Ovary (tissue), 9 donors: Measurements from ENCODE around the gene CKAP4. TPM values are rescaled to one million over a fixed set of nuclear protein-coding genes. Genes with fewer than 3 reads are reported as not detected.

Experiments used
- DNase-seq, 5 donors: peaks; one replicate each; pipeline ENCODE4 v3.0.0-alpha.2; 2019 to 2020
- H3K27ac ChIP-seq, 2 donors: fragments of 200-600 bp; one replicate each; pipeline versions ENCODE4 v1.5.1 to v1.8.0; 2019 to 2022
- H3K27me3 ChIP-seq: fragments of 200-600 bp; one replicate; pipeline ENCODE4 v1.8.0; 2022
- H3K36me3 ChIP-seq: fragments of 200-600 bp; sonication (generic); one replicate; pipeline ENCODE4 v1.5.1; 2019
- H3K4me1 ChIP-seq: one replicate; pipeline ENCODE4 v1.8.1; 2013; ENCODE audit warnings: mild to moderate bottlenecking, moderate library complexity; ENCODE audit not compliant: insufficient read depth
- H3K4me3 ChIP-seq: fragments of 200-600 bp; sonication (generic); one replicate; pipeline ENCODE4 v1.5.1; 2017
- H3K9me3 ChIP-seq, 2 donors: fragments of 200-600 bp in 1 of 2; sonication (generic) in 1 of 2; one replicate each; pipeline versions ENCODE4 v1.5.1 to v1.8.1; 2013 to 2019; ENCODE audit warnings: mild to moderate bottlenecking in 1 of 2, moderate library complexity in 1 of 2
- EP300 ChIP-seq: sonication (generic); formaldehyde crosslinking; IDR thresholded peaks from one replicate; pipeline ENCODE4 v1.6.1; 2017; ENCODE audit warnings: antibody characterized with exemption
- POLR2A ChIP-seq: fragments of 450-650 bp; IDR thresholded peaks from one replicate; pipeline ENCODE4 v1.6.1; 2017; ENCODE audit warnings: antibody characterized with exemption, mild to moderate bottlenecking, moderate library complexity
- WGBS, 3 donors: extraction: QIAGEN DNeasy Blood & Tissue Kit in 1 of 3; methylation state at CpG; one replicate each; pipeline versions ENCODE4 v1.1.5 to v1.1.7; 2013 to 2017; 5-methylcytosine and 5-hydroxymethylcytosine counted together
- intact Hi-C, 4 donors: fragments of 100-400 bp; cut with DNase I; formaldehyde crosslinking; loops; one replicate each; pipeline versions ENCODE4 v1.11.0 to v1.15.1; 2022 to 2023
- polyA plus RNA-seq, 2 donors: library from polyadenylated mRNA; stranded (reverse); fragments of 200-250 nt in 1 of 2; fragments of 350-450 nt in 1 of 2; fragmentation: Illumina TruSeq in 1 of 2; extraction: RNeasy Lipid Tissue Mini Kit (QIAGEN cat#74804) in 1 of 2; gene quantifications; one replicate each; pipeline ENCODE4 v1.2.3, GENCODE V29; 2013 to 2014
- total RNA-seq, 7 donors: library from RNA; depleted of rRNA in 2 of 7; stranded (reverse); fragments of >200 nt in 2 of 7; fragmentation: NEBNext Ultra II Directional in 3 of 7; extraction: Animal tissue kit (Norgen Biotek cat#: 25700) in 3 of 7; gene quantifications; one replicate each; pipeline versions ENCODE4 v1.1.0 to v1.2.4, GENCODE V29; 2016 to 2023
- TF ChIP-seq, protein P1 (sequence below), 3 donors: fragments of 450-650 bp in 2 of 3; fragments of 200-600 bp in 1 of 3; IDR thresholded peaks; one replicate each; pipeline versions ENCODE4 v1.5.1 to v1.8.0; 2016 to 2022; ENCODE audit warnings: antibody characterized with exemption in 3 of 3, mild to moderate bottlenecking in 1 of 3
- donor health status: DM: no; HTN: no; CAD: no; lungs with moderate emphysema.
- donor health status: DM: no; HTN: no; CAD: no.
- donor health status: Bipolar disorder and iron deficiency.
- donor health status: DM: yes; HTN: yes; CAD: no.
- donor health status: DM: no; HTN: no; CAD: no.
- donor health status: DM: yes; HTN: yes; CAD: no.

Gene CKAP4
- total and polyA plus RNA-seq, 9 donors, result 26.4 to 87.4 (median 55.4) TPM

DNA sequence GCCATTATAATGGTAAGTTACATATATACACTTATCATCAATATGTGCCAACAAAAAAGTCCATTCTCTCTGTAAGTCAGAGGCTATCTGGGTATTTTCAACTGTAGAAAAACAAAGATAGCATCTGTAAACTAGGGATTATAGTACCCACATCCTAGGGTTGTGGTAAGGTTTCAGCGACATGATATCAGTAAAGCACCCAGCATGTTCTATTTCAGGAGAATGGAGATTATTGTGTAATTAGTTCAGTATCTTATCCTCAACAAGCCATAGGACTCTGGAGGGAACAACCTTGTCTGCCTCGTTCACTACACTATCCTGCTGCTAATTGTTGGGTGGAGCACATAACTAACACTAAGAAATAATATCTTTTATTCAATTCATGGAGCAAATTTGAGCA, 19.7 kb upstream of the CKAP4 start:
- no peaks in the 10 kb centered on the region for H3K9me3 ChIP-seq
- no peak overlapping the region for H3K27ac ChIP-seq
- DNase-seq, result no peak
- H3K27me3 ChIP-seq, result no peaks in the 10 kb centered on the region
- H3K4me1 ChIP-seq, result no peaks in the 10 kb centered on the region
- H3K36me3 ChIP-seq, result no peaks in the 10 kb centered on the region
- intact Hi-C loops, result no loop called here
- H3K4me3 ChIP-seq, result no peak overlapping the region
- TF ChIP-seq, protein P1, sequence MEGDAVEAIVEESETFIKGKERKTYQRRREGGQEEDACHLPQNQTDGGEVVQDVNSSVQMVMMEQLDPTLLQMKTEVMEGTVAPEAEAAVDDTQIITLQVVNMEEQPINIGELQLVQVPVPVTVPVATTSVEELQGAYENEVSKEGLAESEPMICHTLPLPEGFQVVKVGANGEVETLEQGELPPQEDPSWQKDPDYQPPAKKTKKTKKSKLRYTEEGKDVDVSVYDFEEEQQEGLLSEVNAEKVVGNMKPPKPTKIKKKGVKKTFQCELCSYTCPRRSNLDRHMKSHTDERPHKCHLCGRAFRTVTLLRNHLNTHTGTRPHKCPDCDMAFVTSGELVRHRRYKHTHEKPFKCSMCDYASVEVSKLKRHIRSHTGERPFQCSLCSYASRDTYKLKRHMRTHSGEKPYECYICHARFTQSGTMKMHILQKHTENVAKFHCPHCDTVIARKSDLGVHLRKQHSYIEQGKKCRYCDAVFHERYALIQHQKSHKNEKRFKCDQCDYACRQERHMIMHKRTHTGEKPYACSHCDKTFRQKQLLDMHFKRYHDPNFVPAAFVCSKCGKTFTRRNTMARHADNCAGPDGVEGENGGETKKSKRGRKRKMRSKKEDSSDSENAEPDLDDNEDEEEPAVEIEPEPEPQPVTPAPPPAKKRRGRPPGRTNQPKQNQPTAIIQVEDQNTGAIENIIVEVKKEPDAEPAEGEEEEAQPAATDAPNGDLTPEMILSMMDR (IDR thresholded peaks at IDR 0.05), result no peak
- TF ChIP-seq EP300, result no peak
- TF ChIP-seq POLR2A, result no peak
- WGBS, 3 donors, result 70 to 86% (median 74%) methylated on average over 2 of the region's 2 CpGs

DNA sequence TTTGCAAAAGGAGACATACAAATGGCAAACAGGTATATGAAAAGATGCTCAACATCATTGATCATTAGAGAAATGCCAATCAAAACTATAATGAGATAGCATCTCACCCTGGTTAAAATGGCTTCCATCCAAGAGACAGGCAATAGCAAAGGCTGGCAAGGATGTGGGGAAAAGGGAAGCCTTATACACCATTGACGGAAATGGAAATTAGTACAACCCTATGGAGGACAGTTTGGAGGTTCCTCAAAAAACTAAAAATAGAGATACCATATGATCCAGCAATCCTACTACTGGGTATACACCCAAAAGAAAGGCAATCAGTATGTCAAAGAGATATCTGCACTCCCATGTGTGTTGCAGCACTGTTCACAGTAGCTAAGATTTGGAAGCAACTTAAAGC, 17.3 kb upstream of the CKAP4 start:
- intact Hi-C loops, result no loop called here
- Histone ChIP-seq H3K27ac (no peak overlapping the region), H3K4me3 (no peak overlapping the region), H3K4me1 (no peaks in the 10 kb centered on the region), H3K36me3 (no peaks in the 10 kb centered on the region), H3K27me3 (no peaks in the 10 kb centered on the region), H3K9me3 (no peaks in the 10 kb centered on the region)
- DNase-seq, result no peak
- TF ChIP-seq, protein P1 (IDR thresholded peaks at IDR 0.05), result no peak
- TF ChIP-seq POLR2A (no peak), EP300 (no peak)
- 91 to 100% (median 95%) methylated on average over 1 of the region's 1 CpG for WGBS, 3 donors

DNA sequence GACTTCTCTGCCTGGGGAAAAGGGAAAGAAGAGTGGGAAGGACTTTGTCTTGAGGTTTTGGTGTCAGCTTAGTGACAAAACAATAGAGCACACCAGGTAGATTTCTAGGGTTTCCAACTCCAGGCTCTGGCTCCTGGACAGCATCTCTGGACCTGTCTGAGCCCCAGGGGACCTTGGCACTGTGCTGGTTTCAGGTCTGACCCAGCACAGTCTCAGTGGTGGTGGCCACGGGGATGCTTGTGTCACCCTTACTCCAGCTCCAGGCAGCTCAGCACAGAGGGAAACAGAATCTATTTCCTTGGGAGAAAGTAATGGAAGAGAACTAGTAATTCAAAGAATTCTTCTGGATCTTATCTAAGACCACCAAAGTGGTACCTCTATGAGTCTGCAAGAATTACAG, 11.1 kb upstream of the CKAP4 start:
- Histone ChIP-seq H3K4me1 (no peaks in the 10 kb centered on the region), H3K4me3 (no peak overlapping the region), H3K9me3 (no peaks in the 10 kb centered on the region), H3K27me3 (no peaks in the 10 kb centered on the region), H3K36me3 (no peaks in the 10 kb centered on the region), H3K27ac (no peak overlapping the region)
- intact Hi-C loops, result no loop called here
- TF ChIP-seq EP300 (no peak), POLR2A (no peak)
- TF ChIP-seq, protein P1 (IDR thresholded peaks at IDR 0.05), result no peak
- DNase-seq, result no peak
- 78 to 94% (median 89%) methylated on average over 1 of the region's 1 CpG for WGBS, 3 donors

DNA sequence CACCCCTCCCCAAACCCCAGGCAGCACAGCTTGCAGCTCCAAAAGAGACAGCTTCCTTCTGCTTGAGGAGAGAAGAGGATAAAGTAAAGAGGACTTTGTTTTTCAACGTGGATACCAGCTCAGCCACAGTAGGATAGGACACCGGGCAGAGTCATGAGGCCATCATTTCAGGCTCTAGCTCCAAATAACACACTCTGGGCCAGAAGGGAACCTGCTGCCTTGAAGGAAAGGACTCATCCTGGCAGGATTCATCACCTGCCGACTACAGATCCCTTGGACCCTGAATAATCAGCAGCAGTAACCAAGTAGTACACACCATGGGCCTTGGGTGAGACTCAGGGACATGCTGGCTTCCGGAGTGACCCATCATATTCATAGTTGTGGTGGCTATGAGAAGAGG, 10.4 kb upstream of the CKAP4 start:
- 77 to 90% (median 88%) methylated on average over 4 of the region's 4 CpGs for WGBS, 3 donors
- DNase-seq, result no peak
- intact Hi-C loops, result no loop called here

More for the DNA sequence above, 10.4 kb upstream of the CKAP4 start:
- Histone ChIP-seq H3K27me3 (no peaks in the 10 kb centered on the region), H3K9me3 (no peaks in the 10 kb centered on the region), H3K27ac (no peak overlapping the region), H3K4me1 (no peaks in the 10 kb centered on the region), H3K36me3 (no peaks in the 10 kb centered on the region), H3K4me3 (no peak overlapping the region)
- TF ChIP-seq, protein P1 (IDR thresholded peaks at IDR 0.05), result no peak
- no peak for TF ChIP-seq EP300
- no peak for TF ChIP-seq POLR2A
